ENCODE results near the gene MYO1H.
"Not testable (repeated sequence)": the region's sequence is repeated elsewhere in the genome, so short reads cannot be mapped to it uniquely, and the experiment has no call there.

Gene MYO1H, protein sequence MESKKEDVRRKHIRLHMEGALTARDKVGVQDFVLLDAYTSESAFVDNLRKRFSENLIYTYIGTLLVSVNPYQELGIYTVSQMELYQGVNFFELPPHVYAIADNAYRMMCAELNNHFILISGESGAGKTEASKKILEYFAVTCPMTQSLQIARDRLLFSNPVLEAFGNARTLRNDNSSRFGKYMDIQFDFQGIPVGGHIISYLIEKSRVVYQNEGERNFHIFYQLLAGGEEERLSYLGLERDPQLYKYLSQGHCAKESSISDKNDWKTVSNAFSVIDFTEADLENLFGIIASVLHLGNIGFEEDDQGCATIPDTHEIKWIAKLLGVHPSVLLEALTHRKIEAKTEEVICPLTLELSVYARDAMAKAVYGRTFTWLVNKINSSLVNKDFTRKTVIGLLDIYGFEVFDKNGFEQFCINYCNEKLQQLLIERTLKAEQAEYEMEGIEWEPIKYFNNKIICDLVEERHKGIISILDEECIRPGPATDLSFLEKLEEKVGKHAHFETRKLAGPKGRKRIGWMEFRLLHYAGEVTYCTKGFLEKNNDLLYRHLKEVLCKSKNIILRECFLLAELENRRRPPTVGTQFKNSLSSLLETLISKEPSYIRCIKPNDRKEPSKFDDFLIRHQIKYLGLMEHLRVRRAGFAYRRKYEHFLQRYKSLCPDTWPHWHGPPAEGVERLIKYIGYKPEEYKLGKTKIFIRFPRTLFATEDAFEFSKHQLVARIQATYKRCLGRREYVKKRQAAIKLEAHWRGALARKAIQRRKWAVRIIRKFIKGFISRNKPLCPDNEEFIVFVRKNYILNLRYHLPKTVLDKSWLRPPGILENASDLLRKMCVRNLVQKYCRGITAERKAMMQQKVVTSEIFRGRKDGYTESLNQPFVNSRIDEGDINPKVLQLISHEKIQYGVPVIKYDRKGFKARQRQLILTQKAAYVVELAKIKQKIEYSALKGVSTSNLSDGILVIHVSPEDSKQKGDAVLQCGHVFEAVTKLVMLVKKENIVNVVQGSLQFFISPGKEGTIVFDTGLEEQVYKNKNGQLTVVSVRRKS

GRCh38 chr12:109347589-109347988 is at the start of gene MYO1H:
MYO1H (plus strand) TSS chr12:109347900; CDS start chr12:109347961, 61 bp downstream.
- no peak for DNase-seq

DNA sequence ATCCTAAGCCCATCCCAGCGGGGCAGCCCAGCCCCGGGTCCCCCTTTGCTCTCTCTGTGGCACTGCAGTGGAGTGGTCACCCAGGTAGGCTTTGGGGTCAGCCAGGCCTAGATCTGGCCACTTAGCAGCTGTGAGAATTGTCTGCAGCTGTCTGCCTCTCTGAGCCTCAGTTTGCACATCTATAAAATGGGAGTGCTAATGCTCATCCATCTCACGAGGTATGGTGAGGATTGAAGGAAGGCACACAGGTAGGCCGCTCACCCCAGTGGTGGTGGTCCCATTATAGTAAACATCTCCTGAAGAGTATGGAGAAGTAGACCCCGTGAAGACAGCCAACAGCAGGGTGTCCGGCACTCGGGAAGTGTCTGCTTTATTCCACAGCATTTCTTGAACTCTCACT is 47.9 kb upstream of the MYO1H start:
- no peak for DNase-seq

DNA sequence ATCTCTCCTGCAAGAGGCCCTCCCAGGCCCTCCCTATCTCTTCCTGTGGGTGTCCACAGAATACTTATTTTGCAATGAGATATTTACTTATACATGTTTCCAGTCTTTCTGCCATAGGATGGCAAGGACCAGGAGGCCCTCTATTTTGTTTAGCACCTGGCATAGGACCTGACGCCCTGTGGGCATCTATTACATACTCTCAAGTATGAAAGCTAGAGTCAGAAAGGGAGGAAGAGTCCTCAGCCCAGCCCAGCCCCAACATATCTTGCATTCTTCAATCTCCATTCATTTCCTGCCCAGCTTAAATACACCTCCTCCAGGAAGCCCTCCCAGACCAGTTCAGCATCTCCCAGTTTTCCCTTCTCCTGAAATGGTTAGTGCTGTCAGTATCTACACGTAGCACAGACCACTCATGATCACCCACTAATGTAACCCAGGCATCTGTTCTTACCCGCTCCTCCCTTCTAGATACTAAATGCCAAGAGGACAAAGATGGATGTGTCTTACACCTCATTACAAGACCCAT is 46.0 kb upstream of the MYO1H start:
- no peak for DNase-seq

DNA sequence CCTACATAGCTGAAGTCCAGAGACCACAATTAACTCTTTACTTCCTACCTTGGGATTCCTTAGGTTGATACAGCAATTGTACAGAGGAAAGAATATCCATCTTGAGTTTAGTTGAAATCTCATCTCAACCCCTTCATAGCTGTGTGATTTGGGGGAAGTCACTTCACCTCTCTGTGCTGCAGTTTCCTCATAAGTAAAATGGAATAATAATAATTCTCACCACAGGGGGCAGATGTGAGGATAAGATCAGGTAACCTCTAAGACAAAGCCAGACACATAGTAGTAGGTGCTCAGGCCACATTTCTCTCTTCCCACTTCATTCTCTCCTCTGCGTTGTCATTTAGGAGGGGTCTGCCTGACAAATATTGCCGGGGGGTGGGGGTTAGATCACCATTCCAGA is 45.3 kb upstream of the MYO1H start:
- no peak for DNase-seq

GRCh38 chr12:109302770-109303169 is 44.9 kb upstream of the MYO1H start:
- no peak for DNase-seq

DNA sequence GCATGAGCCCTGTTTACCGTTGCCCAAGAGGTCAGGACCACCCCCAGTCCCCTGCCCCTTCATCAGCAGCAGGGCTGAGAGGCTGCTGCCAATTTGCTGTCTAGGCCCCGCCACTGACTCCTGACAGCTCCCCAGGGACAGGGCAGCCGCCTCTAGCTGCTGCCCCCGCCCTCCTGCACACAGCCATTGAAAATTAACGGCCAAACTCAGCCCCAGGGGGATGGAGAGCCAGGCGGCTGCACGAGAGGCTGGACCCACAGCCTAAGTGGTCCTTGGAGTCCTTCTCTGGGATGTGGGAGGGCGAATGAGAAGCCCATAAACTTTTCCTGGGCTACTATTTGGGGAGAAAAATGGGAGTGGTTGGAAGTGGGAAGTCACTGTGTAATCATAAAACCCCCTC is 43.2 kb upstream of the MYO1H start:
- no peak for DNase-seq

- DNase-seq = no peak
Measured at GRCh38 chr12:109305547-109305946, 42.2 kb upstream of the MYO1H start.

- no peak for DNase-seq
Measured at GRCh38 chr12:109307051-109307450, 40.6 kb upstream of the MYO1H start.

GRCh38 chr12:109308534-109309380 is 38.9 kb upstream of the MYO1H start, which contains the start of gene FOXN4:
FOXN4 (minus strand) TSS chr12:109309284; CDS start chr12:109308321, 963 bp downstream.
- DNase-seq = no peak

- DNase-seq = no peak
Measured at GRCh38 chr12:109309381-109310246, 38.1 kb upstream of the MYO1H start.

GRCh38 chr12:109310247-109311125 is 37.2 kb upstream of the MYO1H start:
- DNase-seq = no peak

GRCh38 chr12:109321294-109321693 is 26.4 kb upstream of the MYO1H start:
- DNase-seq = not testable (repeated sequence)

- no peak for DNase-seq
Measured at GRCh38 chr12:109329003-109329402, 18.7 kb upstream of the MYO1H start.

- DNase-seq = no peak
Measured at GRCh38 chr12:109329686-109330085, 18.0 kb upstream of the MYO1H start.

DNA sequence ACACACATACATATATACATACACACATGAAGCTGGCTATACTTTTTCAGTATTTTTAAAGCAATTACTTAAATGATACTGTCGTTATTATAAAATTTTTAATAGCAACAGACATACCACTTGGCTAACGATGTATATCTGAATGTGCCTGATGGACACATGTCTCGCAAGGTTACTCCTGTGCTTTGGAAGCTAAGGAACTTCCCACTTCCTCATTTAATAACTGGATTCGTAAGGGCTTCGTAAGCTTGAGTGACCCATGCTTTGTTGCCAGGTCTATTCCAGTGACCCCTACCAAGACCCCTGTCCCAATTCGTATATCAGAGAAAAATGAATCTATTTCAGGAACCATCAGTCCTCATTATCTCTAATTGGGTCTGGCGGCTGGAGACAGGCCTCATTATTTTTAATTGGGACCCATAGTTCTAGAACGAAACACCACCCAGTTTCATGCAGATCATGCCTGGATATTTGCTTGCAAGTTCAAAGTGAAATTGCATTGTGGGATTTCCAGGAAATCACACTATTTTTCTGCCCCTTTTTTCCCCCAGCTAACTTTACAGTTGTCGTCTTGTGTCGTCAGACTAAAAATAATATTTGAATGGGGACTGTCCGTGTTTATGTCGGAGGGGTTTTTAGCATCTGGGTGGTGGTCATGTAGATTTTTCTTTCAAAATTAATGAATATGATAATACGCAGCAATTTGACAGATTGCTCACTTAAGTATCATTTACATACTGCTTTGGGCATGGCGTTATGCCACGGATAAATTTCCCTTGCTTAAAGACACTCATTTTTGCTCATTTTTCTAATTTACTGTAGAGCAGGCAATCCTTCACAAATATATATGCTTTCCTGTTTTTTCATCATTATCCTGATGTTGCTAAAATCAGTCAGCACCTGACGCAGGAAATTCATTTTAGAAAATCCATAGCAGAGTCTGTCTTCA is 17.1 kb upstream of the MYO1H start:
- DNase-seq = no peak

DNA sequence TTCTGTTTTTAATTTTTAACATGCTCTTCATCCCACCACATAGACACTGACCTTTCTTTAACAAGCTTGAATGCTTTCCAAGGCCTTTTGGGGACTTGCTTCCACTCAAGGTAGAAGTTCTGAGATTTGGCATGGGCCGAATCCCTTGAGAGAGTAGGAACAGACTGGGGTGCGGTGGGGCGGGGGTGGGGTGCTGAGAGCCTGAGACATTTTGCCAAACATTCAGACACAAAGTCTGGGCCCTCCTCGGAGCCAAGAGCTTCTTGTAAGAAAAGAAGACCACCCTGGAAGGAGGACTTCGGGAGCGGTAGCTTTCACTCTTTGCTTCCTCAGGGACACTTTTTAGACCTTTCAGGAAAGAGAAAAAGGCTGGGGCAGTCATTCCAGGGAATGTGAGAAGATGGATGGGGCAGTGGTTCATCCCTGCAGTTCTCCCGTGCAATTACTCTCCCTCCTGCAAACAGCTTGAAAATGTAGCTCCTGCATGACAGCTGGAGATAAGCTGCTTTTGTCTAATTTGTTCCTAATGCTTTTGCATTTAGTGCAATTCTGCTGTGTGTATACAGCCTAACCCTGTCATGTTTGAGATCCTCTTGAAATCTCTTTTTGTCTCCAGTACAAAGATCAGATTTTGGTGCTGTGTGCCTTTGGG is 16.3 kb upstream of the MYO1H start:
- no peak for DNase-seq

DNA sequence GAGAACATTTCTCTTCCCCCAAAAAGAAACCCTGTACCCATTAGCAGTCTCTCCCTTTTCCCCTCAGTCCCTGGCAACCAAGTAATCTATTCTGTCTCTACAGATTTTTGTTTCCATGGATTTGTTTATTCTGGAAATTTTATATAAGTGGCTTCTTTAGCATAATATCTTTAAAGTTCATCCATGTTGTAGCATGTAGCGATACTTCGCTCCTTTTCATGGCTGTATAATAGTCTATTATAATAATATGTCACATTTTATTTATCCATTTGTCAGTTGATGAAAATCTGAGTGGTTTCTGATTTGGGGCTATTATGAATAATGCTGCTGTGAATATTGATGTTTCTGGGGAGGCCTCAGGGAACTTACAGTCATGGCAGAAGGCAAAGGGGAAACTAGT is 12.8 kb upstream of the MYO1H start:
- DNase-seq = no peak

DNA sequence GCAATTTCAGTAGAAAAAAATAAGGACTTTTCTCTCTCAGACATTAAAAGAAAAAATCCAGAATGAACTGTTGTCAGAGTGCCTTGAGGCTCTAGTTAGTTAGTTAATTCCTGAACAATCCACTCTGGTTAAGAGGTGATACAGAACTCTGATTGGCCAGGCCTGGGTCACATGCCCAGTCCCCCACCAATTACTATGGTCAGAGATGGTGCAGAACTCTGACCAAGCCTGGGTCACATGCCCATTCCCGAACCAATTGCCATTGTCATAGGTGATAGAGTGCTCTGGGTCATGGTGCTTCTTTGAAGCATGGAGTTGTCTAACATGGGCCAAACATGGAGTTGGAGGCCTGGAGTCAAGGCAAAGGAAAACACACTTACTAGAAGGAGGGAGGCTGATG is 11.1 kb upstream of the MYO1H start:
- no peak for DNase-seq
